HG03558 (cell line): ENCODE results near the gene BCL11B.

Experiments used
- ATAC-seq: cut with Tn5 transposase; IDR thresholded peaks from one replicate; pipeline ENCODE4 v1.9.1; 2021; ENCODE audit warnings: moderate number of reproducible peaks; ENCODE audit not compliant: unreplicated experiment; ENCODE audit errors: extremely low read depth

The BCL11B gene

GRCh38 chr14:99268810-99269707, 2.9 kb downstream of the BCL11B start:
- no peak for ATAC-seq

- no peak for ATAC-seq
Observed at GRCh38 chr14:99267837-99268781, 3.9 kb downstream of the BCL11B start.

GRCh38 chr14:99267381-99267780, 4.6 kb downstream of the BCL11B start:
- no peak for ATAC-seq

GRCh38 chr14:99266181-99267178, 5.5 kb downstream of the BCL11B start:
- no peak for ATAC-seq

GRCh38 chr14:99265571-99265970, 6.4 kb downstream of the BCL11B start:
- ATAC-seq: no peak

- no peak for ATAC-seq
Observed at GRCh38 chr14:99264691-99265450, 7.1 kb downstream of the BCL11B start.

GRCh38 chr14:99263564-99264330, 8.2 kb downstream of the BCL11B start:
- ATAC-seq: no peak

GRCh38 chr14:99262977-99263448, 9.0 kb downstream of the BCL11B start:
- ATAC-seq: no peak

GRCh38 chr14:99261912-99262787, 9.8 kb downstream of the BCL11B start:
- no peak for ATAC-seq

GRCh38 chr14:99260587-99261551, 11.1 kb downstream of the BCL11B start:
- no peak for ATAC-seq

- ATAC-seq: no peak
Observed at GRCh38 chr14:99260116-99260515, 11.9 kb downstream of the BCL11B start.

- no peak for ATAC-seq
Observed at GRCh38 chr14:99258876-99259726, 12.9 kb downstream of the BCL11B start.

GRCh38 chr14:99258341-99258861, 13.6 kb downstream of the BCL11B start:
- ATAC-seq: no peak

- ATAC-seq: no peak
Observed at GRCh38 chr14:99257673-99258221, 14.2 kb downstream of the BCL11B start.
